ENCODE results near the gene KRTAP19-8.
A peak's percentile ranks its signal among the peaks of the same experiment; 100 is the strongest.

Gene KRTAP19-8

GRCh38 chr21:31038376-31038775 is at the start of gene KRTAP19-8:
Gene KRTAP19-8, minus strand, starts transcription at chr21:31038476. Its CDS starts 33 bp downstream, at chr21:31038443.
- no peak for DNase-seq (ENCODE audit: low read depth)

GRCh38 chr21:31087639-31088473 is 49.6 kb upstream of the KRTAP19-8 start:
- DNase-seq (ENCODE audit: low read depth): no peak

- no peak for DNase-seq (ENCODE audit: low read depth)
Measured at GRCh38 chr21:31084689-31085088, 46.4 kb upstream of the KRTAP19-8 start.

- DNase-seq (ENCODE audit: low read depth): peak; percentile 9
Measured at GRCh38 chr21:31078796-31079195, 40.5 kb upstream of the KRTAP19-8 start.

- no peak for DNase-seq (ENCODE audit: low read depth)
Measured at GRCh38 chr21:31078216-31078615, 39.9 kb upstream of the KRTAP19-8 start.

- no peak for DNase-seq (ENCODE audit: low read depth)
Measured at GRCh38 chr21:31075848-31076247, 37.6 kb upstream of the KRTAP19-8 start.

GRCh38 chr21:31072533-31072932 is 34.3 kb upstream of the KRTAP19-8 start:
- DNase-seq (ENCODE audit: low read depth): no peak

- DNase-seq (ENCODE audit: low read depth): no peak
Measured at GRCh38 chr21:31064803-31065202, 26.5 kb upstream of the KRTAP19-8 start.

- no peak for DNase-seq (ENCODE audit: low read depth)
Measured at GRCh38 chr21:31052489-31053142, 14.3 kb upstream of the KRTAP19-8 start.

- DNase-seq (ENCODE audit: low read depth): no peak
Measured at GRCh38 chr21:31050577-31051157, 12.4 kb upstream of the KRTAP19-8 start.

GRCh38 chr21:31045841-31046240 is 7.6 kb upstream of the KRTAP19-8 start:
- DNase-seq (ENCODE audit: low read depth): no peak

- DNase-seq (ENCODE audit: low read depth): no peak
Measured at GRCh38 chr21:31043471-31043870, 5.2 kb upstream of the KRTAP19-8 start.

GRCh38 chr21:31042080-31042464 is 3.8 kb upstream of the KRTAP19-8 start:
- no peak for DNase-seq (ENCODE audit: low read depth)

GRCh38 chr21:31041295-31042079 is 3.2 kb upstream of the KRTAP19-8 start:
- no peak for DNase-seq (ENCODE audit: low read depth)

GRCh38 chr21:31034378-31034777 is 3.9 kb downstream of the KRTAP19-8 start:
- DNase-seq (ENCODE audit: low read depth): no peak

GRCh38 chr21:31030367-31031106 is 7.7 kb downstream of the KRTAP19-8 start:
- no peak for DNase-seq (ENCODE audit: low read depth)

GRCh38 chr21:31023680-31024079 is 14.6 kb downstream of the KRTAP19-8 start:
- no peak for DNase-seq (ENCODE audit: low read depth)

- DNase-seq (ENCODE audit: low read depth): no peak
Measured at GRCh38 chr21:31022306-31022705, 16.0 kb downstream of the KRTAP19-8 start.

- DNase-seq (ENCODE audit: low read depth): no peak
Measured at GRCh38 chr21:31018232-31018631, 20.0 kb downstream of the KRTAP19-8 start.

- no peak for DNase-seq (ENCODE audit: low read depth)
Measured at GRCh38 chr21:31014891-31015290, 23.4 kb downstream of the KRTAP19-8 start.

All from amniotic epithelial cell (primary cell).